K562 (cell line): ENCODE results near the gene AFDN. TPM values are rescaled to one million over a fixed set of nuclear protein-coding genes. Genes with fewer than 3 reads are reported as not detected.

Experiments
- ATAC-seq: fragments of 200-7000 bp; cut with Tn5 transposase; 3 replicates; pipeline ENCODE4 v1.9.1; 2020; ENCODE audit warnings: moderate library complexity
- BruUV-seq: library from RNA; stranded (reverse); fragments of 400-500 nt; replicated peaks from 2 replicates; lab custom pipeline; 2021; lab: Mats Ljungman, UMichigan
- CTCF ChIA-PET: fragments of 300-600 bp; formaldehyde crosslinking; extraction: SDS; loops from one replicate; lab custom pipeline; 2021; ENCODE audit warnings: low intra/inter-chr PET ratio; lab: Yijun Ruan, JAX
- POLR2A ChIA-PET: fragments of 300-600, 350-650 bp; sonication (Branson Sonifier 250); formaldehyde crosslinking; extraction: SDS; loops from one replicate; lab custom pipeline; 2021; ENCODE audit warnings: antibody characterized with exemption, inconsistent platforms; lab: Yijun Ruan, JAX
- DNase-seq, 4 experiments: peaks; one replicate each; pipeline versions ENCODE4 v3.0.0 to v3.0.0-alpha.2; 2011 to 2018; ENCODE audit warnings: low spot score in 3 of 4, mixed read lengths in 3 of 4; ENCODE audit errors: extremely low read depth in 1 of 4
- FAIRE-seq: peaks from 2 replicates; lab custom pipeline; 2011; peaks lifted over from hg19 to GRCh38; lab: Jason Lieb, UNC
- H2AFZ ChIP-seq: 2 replicates; pipeline ENCODE4 v1.6.0; 2011; ENCODE audit warnings: low read depth, low read length, control low read depth, inconsistent platforms
- H3K27ac ChIP-seq: fragments of 200-600 bp; 3 replicates; pipeline ENCODE4 v1.8.0; 2011; ENCODE audit warnings: low read depth, mild to moderate bottlenecking, control low read depth, inconsistent platforms, low read length, moderate library complexity, mixed read lengths; ENCODE audit errors: extremely low read depth
- H3K27me3 ChIP-seq, 2 experiments: fragments of 300-600 bp in 1 of 2; 2 replicates in 1 of 2; 3 replicates in 1 of 2; pipeline versions ENCODE4 v1.6.0 to v1.8.0; 2011; ENCODE audit warnings: inconsistent platforms in 2 of 2, low read length in 2 of 2, mild to moderate bottlenecking in 1 of 2, mixed read lengths in 1 of 2, moderate library complexity in 1 of 2; ENCODE audit not compliant: control insufficient read depth in 2 of 2, insufficient read depth in 2 of 2
- H3K36me3 ChIP-seq: fragments of 300-600 bp; 3 replicates; pipeline ENCODE4 v1.8.0; 2011; ENCODE audit warnings: mild to moderate bottlenecking, low read length, inconsistent platforms; ENCODE audit not compliant: control insufficient read depth, insufficient read depth
- H3K4me1 ChIP-seq, 2 experiments: fragments of 200-600 bp in 1 of 2; replicated peaks in 1 of 2; 2 replicates in 1 of 2; 3 replicates in 1 of 2; pipeline versions ENCODE4 v1.5.1 to v1.8.0; 2011; ENCODE audit warnings: inconsistent platforms in 2 of 2, low read length in 2 of 2, mild to moderate bottlenecking in 1 of 2, mixed read lengths in 1 of 2, moderate library complexity in 1 of 2; ENCODE audit not compliant: control insufficient read depth in 2 of 2, insufficient read depth in 2 of 2
- H3K4me2 ChIP-seq: 2 replicates; pipeline ENCODE4 v1.6.1; 2011; ENCODE audit warnings: low read length, control low read depth, inconsistent platforms, mixed read lengths; ENCODE audit not compliant: insufficient read depth
- H3K4me3 ChIP-seq: fragments of 200-600 bp; sonication (generic), shearing (Covaris generic); 2 replicates; pipeline ENCODE4 v1.5.1; 2016; ENCODE audit warnings: control low read depth, inconsistent platforms
- H3K79me2 ChIP-seq: fragments of 200-600 bp; 3 replicates; pipeline ENCODE4 v1.8.0; 2011; ENCODE audit warnings: low read length, inconsistent platforms; ENCODE audit not compliant: control insufficient read depth, insufficient read depth
- H3K9ac ChIP-seq, 2 experiments: 2 replicates each; pipeline versions ENCODE4 v1.6.0 to v1.6.1; 2011; ENCODE audit warnings: low read depth in 2 of 2, low read length in 2 of 2, control low read depth in 1 of 2, inconsistent platforms in 1 of 2, mild to moderate bottlenecking in 1 of 2, mixed read lengths in 1 of 2; ENCODE audit not compliant: insufficient read depth in 1 of 2
- H3K9me1 ChIP-seq: one replicate; pipeline ENCODE4 v1.6.0; 2011; ENCODE audit warnings: inconsistent platforms, mild to moderate bottlenecking, low read length, moderate library complexity; ENCODE audit not compliant: control insufficient read depth, insufficient read depth
- H3K9me3 ChIP-seq: replicated peaks from 2 replicates; pipeline ENCODE4 v1.5.1; 2011; ENCODE audit warnings: low read depth, low read length, inconsistent platforms; ENCODE audit not compliant: control insufficient read depth, insufficient read depth
- H4K20me1 ChIP-seq: replicated peaks from 2 replicates; pipeline ENCODE4 v1.6.1; 2011; ENCODE audit warnings: low read length, inconsistent platforms, mixed read lengths; ENCODE audit not compliant: control insufficient read depth, insufficient read depth
- CAMTA2 ChIP-seq: fragments of 250-450 bp; sonication (Bioruptor Pico); conservative IDR thresholded peaks from 2 replicates; pipeline ENCODE4 v1.5.1; 2022
- CEBPG ChIP-seq, 3 experiments: fragments of 200-800 bp in 1 of 3; sonication (Bioruptor generic) in 1 of 3; sonication (generic) in 1 of 3; formaldehyde crosslinking in 1 of 3; IDR thresholded peaks in 2 of 3; conservative IDR thresholded peaks in 1 of 3; 2 replicates each; pipeline versions ENCODE4 v1.6.1 to v1.8.0; 2016 to 2022; ENCODE audit warnings: missing compliant biosample characterization in 2 of 3, missing genetic modification characterization in 2 of 3, mild to moderate bottlenecking in 1 of 3, missing genetic modification reagents in 1 of 3
- E2F3 ChIP-seq: fragments of 250-450 bp; sonication (Bioruptor Pico); IDR thresholded peaks from 2 replicates; pipeline ENCODE4 v1.4.0; 2020; ENCODE audit warnings: mild to moderate bottlenecking
- FOXJ2 ChIP-seq: fragments of 200-800 bp; sonication (Bioruptor generic); IDR thresholded peaks from 2 replicates; pipeline ENCODE4 v1.6.1; 2016; ENCODE audit warnings: missing genetic modification characterization, missing compliant biosample characterization
- ZNF644 ChIP-seq: fragments of 200-800 bp; sonication (Bioruptor generic); IDR thresholded peaks from 2 replicates; pipeline ENCODE4 v1.6.1; 2016; ENCODE audit warnings: low read depth, missing genetic modification characterization, missing compliant biosample characterization
- ZNF780A ChIP-seq: fragments of 250-450 bp; sonication (Bioruptor Pico); IDR thresholded peaks from 2 replicates; pipeline ENCODE4 v1.5.0; 2021; ENCODE audit warnings: mild to moderate bottlenecking
- WGBS: fragments of 100-300 bp; shearing (Covaris generic); methylation state at CpG from one replicate; pipeline ENCODE4 v1.1.6; 2016; ENCODE audit warnings: low coverage, mixed read lengths; ENCODE audit not compliant: insufficient coverage; ENCODE audit errors: missing lambda C conversion rate; 5-methylcytosine and 5-hydroxymethylcytosine counted together
- in situ Hi-C: fragments of 300-500 bp; cut with MboI; formaldehyde crosslinking; loops from 4 replicates; pipeline ENCODE4 v1.15.0; 2018; ENCODE audit warnings: inconsistent platforms, mixed read lengths
- intact Hi-C: fragments of 100-400 bp; cut with micrococcal nuclease; formaldehyde crosslinking; loops from 2 replicates; pipeline ENCODE4 v1.14.2; 2022
- polyA plus RNA-seq, 8 experiments: library from polyadenylated mRNA; depleted of rRNA in 4 of 8; stranded (reverse) in 5 of 8; unstranded in 3 of 8; fragments of >200 nt; fragmentation: Nextera tagmentation in 2 of 8; fragmentation: Illumina TruSeq in 1 of 8; extraction: Ambion mirVana in 2 of 8; extraction: Trizol in 1 of 8; gene quantifications; 2 replicates each; pipeline versions ENCODE4 v1.2.1 to v1.2.3, GENCODE V29; 2011 to 2014; ENCODE audit warnings: inconsistent platforms in 1 of 8, missing spikeins in 1 of 8
- total RNA-seq, 7 experiments: library from RNA; depleted of rRNA in 6 of 7; stranded (reverse); fragments of >200 nt in 6 of 7; fragmentation: Illumina TruSeq in 2 of 7; extraction: Trizol in 2 of 7; gene quantifications; 2 replicates each; pipeline versions ENCODE4 v1.2.1 to v1.2.3, GENCODE V29; 2011 to 2021; ENCODE audit warnings: low replicate concordance in 1 of 7
- TF ChIP-seq, protein P1 (sequence below): fragments of 450-650 bp; IDR thresholded peaks from 2 replicates; pipeline ENCODE4 v1.6.1; 2018; ENCODE audit warnings: mild to moderate bottlenecking, low read depth; ENCODE audit not compliant: partially characterized antibody
- TF ChIP-seq, protein P2 (sequence below), 2 experiments: fragments of 450-650 bp; formaldehyde crosslinking in 1 of 2; IDR thresholded peaks; 2 replicates each; pipeline versions ENCODE4 v1.4.0 to v1.6.1; 2014 to 2020; ENCODE audit warnings: mild to moderate bottlenecking in 2 of 2, borderline replicate concordance in 1 of 2, low read depth in 1 of 2
- TF ChIP-seq, protein P3 (sequence below): IDR thresholded peaks from 2 replicates; pipeline ENCODE4 v1.6.1; 2014; ENCODE audit warnings: antibody characterized with exemption
- TF ChIP-seq, protein P4 (sequence below): sonication (generic); formaldehyde crosslinking; IDR thresholded peaks from 2 replicates; pipeline ENCODE4 v1.9.0; 2022; ENCODE audit warnings: mild to moderate bottlenecking, missing genetic modification reagents

Gene AFDN
- total and polyA plus RNA-seq, 9 of the 15 experiments (the other 6 are each of a cell fraction or from before 2014, with no cell fraction given), result 7.2 to 129 (median 105) TPM

DNA sequence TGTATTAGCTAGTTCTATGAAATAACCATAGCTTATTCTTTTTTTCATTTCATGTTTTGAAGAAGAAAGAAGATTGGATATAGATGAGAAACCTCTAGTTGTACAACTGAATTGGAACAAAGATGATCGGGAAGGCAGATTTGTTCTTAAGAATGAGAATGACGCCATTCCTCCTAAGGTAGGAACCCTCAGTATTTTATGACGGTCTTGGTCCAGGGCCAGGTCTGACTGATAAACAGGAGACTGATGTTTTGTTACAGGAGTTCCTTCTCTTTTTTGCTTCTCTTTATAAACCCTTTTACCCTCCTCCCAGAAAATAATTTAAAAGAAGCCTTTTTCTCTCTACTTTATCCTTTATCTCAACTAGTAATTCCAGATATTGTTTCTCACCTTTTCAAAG is 43.6 kb downstream of the AFDN start:
- CTCF ChIA-PET, result no interaction called here
- intact Hi-C loops, result no loop called here
- Histone ChIP-seq H3K79me2 (0 out of 3 replicates have a peak, but pooled peaks cover 2% of the 10 kb centered on the region), H3K27ac (no peak overlapping the region), H3K36me3 (peaks cover 76% of the 10 kb centered on the region), H3K4me1 (peaks cover 0 to 7% of the 10 kb centered on the region in 2 experiments; a peak in 1 of 5 replicates), H3K27me3 (no peaks in the 10 kb centered on the region), H3K4me3 (no peak overlapping the region), H2AFZ (no peak overlapping the region), H4K20me1 (no peaks in the 10 kb centered on the region), H3K9me1 (peaks cover 4% of the 10 kb centered on the region), H3K4me2 (no peak overlapping the region), H3K9me3 (no peaks in the 10 kb centered on the region), H3K9ac (no peak overlapping the region)
- DNase-seq (no peak), ATAC-seq (no peak), FAIRE-seq (no peak)
- in situ Hi-C loops, result no loop called here
- 70% methylated on average over 3 of the region's 3 CpGs for WGBS
- POLR2A ChIA-PET, result interaction anchor here (1.0 to 1.7 kb wide), 2 partner anchors 10 to 31 kb away, joined by 3 to 7 read pairs; no protein-coding TSS in a partner anchor
- BruUV-seq, result no TSS peak
- TF ChIP-seq CAMTA2 (no peak), E2F3 (no peak), ZNF644 (tag) (no peak), CEBPG (CRISPR knock-in tag; IDR thresholded peaks at IDR 0.05) (no peak), CEBPG (tag; conservative IDR thresholded peaks at IDR 0.05 in 1 of 2, IDR thresholded peaks at IDR 0.05 in 1 of 2) (no peak), FOXJ2 (tag) (no peak), ZNF780A (no peak)
- TF ChIP-seq, protein P1, sequence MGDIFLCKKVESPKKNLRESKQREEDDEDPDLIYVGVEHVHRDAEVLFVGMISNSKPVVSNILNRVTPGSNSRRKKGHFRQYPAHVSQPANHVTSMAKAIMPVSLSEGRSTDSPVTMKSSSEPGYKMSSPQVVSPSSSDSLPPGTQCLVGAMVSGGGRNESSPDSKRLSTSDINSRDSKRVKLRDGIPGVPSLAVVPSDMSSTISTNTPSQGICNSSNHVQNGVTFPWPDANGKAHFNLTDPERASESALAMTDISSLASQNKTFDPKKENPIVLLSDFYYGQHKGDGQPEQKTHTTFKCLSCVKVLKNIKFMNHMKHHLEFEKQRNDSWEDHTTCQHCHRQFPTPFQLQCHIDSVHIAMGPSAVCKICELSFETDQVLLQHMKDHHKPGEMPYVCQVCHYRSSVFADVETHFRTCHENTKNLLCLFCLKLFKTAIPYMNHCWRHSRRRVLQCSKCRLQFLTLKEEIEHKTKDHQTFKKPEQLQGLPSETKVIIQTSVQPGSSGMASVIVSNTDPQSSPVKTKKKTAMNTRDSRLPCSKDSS, result no peak
- TF ChIP-seq, protein P2, sequence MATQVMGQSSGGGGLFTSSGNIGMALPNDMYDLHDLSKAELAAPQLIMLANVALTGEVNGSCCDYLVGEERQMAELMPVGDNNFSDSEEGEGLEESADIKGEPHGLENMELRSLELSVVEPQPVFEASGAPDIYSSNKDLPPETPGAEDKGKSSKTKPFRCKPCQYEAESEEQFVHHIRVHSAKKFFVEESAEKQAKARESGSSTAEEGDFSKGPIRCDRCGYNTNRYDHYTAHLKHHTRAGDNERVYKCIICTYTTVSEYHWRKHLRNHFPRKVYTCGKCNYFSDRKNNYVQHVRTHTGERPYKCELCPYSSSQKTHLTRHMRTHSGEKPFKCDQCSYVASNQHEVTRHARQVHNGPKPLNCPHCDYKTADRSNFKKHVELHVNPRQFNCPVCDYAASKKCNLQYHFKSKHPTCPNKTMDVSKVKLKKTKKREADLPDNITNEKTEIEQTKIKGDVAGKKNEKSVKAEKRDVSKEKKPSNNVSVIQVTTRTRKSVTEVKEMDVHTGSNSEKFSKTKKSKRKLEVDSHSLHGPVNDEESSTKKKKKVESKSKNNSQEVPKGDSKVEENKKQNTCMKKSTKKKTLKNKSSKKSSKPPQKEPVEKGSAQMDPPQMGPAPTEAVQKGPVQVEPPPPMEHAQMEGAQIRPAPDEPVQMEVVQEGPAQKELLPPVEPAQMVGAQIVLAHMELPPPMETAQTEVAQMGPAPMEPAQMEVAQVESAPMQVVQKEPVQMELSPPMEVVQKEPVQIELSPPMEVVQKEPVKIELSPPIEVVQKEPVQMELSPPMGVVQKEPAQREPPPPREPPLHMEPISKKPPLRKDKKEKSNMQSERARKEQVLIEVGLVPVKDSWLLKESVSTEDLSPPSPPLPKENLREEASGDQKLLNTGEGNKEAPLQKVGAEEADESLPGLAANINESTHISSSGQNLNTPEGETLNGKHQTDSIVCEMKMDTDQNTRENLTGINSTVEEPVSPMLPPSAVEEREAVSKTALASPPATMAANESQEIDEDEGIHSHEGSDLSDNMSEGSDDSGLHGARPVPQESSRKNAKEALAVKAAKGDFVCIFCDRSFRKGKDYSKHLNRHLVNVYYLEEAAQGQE (IDR thresholded peaks at IDR 0.05; ENCODE audit: borderline replicate concordance), result no peak
- TF ChIP-seq, protein P2 (CRISPR knock-in tag; IDR thresholded peaks at IDR 0.05; ENCODE audit: low read depth), result no peak
- TF ChIP-seq, protein P3, sequence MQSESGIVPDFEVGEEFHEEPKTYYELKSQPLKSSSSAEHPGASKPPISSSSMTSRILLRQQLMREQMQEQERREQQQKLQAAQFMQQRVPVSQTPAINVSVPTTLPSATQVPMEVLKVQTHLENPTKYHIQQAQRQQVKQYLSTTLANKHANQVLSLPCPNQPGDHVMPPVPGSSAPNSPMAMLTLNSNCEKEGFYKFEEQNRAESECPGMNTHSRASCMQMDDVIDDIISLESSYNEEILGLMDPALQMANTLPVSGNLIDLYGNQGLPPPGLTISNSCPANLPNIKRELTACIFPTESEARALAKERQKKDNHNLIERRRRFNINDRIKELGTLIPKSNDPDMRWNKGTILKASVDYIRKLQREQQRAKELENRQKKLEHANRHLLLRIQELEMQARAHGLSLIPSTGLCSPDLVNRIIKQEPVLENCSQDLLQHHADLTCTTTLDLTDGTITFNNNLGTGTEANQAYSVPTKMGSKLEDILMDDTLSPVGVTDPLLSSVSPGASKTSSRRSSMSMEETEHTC, result no peak
- TF ChIP-seq, protein P4, sequence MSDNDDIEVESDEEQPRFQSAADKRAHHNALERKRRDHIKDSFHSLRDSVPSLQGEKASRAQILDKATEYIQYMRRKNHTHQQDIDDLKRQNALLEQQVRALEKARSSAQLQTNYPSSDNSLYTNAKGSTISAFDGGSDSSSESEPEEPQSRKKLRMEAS (CRISPR knock-in tag), result no peak
